GM21717 (cell line): ENCODE results near the gene CFAP97.
"Not testable (repeated sequence)": the region's sequence is repeated elsewhere in the genome, so short reads cannot be mapped to it uniquely, and the experiment has no call there.

Experiments used
- ATAC-seq: cut with Tn5 transposase; IDR thresholded peaks from one replicate; pipeline ENCODE4 v1.9.1; 2021; ENCODE audit warnings: mild to moderate bottlenecking, moderate library complexity; ENCODE audit not compliant: unreplicated experiment

The CFAP97 gene

DNA sequence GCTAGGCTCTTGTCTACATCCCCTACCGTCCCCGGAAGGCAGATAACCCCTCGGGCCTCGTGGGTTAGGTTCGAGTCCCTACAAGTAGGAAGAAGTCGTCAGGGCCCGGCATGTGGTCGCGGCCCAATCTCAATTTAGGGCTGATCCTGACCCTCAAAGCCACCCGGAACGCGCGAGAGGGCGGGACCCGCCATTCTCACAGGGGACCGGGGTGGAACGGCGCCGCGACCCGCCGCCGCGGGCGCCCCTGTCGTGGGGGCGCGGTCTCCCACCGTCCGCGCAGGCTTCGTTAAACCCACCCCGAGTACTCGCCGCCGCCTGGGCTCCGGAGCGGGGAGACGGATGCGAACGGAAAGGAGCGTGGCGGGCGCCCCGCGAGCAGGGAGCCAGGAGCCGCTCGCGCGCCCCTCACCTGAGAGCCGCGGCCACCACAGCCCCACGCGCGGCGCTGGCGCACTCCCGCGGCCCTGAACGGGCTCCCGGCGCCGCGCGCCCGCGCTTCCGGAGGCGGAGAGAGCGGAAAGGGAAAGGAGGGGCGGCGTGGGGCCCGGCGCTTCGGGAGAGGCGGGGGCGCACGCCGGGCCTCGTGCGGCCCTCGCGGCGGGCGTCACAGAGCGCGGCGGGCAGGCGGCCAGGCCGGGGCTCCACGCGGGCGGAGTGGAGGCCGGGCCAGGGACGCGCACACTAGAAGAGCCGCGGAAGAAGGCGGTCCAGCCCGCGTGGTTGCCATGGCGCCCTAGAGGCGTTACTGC, at the start of gene CFAP97:
Gene CFAP97 (minus strand): TSS at position 515 of the 752 bp plus-strand sequence. CDS start 12,804 bp downstream, outside the sequence.
- ATAC-seq: peak; percentile 75

DNA sequence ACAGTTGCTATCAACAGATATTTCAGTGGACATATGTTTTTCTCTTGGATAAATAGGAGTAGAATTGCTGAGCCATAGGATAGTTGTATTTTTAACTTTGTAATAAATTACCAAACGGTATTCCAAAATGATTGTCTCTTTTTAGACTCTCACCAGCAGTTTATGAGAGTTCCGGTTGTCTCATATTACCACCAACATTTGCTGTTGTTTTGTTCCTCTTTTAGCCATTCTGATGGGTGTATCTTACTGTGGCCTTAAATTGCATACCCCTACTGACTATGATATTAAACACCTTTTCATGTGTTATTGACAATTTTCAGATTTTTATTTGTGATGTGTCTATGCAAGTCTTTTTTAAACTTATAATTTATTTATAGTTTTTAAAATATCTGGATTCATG, 45.3 kb upstream of the CFAP97 start:
- ATAC-seq: no peak

DNA sequence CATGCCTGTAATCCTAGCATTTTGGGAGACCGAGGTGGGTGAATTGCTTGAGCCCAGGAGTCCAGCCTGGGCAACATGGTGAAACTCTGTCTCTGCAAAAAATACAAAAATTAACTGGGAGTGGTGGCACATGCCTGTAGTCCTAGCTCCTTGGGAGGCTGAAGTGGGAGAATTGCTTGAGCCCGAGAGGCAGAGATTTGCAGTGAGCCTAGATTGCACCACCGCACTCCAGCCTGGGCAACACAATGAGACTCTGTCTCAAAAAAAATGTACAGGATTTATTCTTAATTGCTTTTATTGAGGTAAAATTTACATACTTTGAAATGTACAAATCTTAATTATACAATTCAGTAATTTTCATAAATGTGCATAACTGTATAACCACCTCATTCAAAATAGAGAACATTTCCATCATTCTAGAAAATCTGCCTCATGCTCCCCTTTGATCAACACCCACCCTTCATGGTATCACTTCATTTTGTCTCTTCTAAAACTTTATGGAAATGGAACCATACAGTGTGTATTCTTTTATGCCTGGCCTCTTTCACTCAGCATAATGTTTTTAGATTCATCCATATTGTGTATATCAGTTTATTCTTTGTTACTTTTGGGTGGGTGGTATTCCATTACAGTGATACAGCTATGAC, 44.7 kb upstream of the CFAP97 start:
- no peak for ATAC-seq

DNA sequence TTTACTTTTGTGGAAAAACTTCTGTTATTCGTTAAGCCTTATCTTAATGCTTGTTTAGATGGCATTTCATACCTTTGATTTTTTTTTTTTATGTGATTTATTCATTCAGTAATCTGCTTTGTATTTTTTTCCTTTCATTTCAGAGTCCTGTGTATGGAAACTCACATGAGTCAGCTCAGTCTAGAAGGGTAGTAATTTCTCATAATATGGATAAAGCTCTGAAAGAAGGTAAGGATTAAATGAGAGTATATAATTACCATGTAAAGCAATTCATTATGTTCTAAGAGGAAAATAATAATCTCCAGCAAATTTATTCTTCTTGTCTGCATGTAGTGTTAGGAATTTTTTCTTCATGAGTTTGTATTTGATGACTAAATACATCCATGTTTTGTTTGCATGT, 43.4 kb upstream of the CFAP97 start:
- ATAC-seq: no peak

DNA sequence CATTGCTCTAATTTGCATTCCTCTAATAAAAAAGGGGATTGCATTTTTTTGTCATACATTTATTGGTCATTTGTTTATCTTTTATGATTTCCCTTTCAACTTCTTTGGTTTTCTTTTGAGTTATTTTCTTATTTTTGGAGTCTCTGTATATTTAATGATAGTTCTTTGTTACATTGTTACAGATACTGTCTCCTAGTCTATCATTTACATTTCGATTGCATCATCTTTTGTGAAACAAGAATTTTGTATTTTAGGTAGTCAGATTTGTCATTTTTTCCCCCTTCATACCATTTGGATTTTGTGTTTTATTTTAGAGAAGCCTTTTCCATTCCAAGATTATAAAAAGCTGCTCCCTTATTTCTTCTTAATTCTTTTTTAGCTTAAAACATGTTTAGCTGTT, 42.7 kb upstream of the CFAP97 start:
- no peak for ATAC-seq

DNA sequence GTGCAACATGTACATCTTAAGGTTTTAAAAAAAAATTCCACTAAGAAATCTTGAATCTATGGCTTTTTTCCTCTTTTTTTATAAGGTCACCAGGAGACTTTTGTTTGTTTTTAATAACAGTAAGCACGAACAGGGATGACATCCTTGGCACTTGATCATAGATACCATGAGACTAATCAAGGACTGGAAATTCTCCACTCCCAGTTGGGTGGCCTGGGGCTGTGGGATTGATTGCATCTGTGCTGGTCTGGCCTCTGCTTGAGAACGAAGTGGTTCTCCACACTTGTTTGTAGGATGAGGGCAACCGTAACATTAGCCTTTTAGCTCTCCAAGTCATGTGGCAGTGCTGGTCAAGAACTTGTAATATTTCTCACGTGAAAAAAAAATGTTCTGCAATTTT, 41.0 kb upstream of the CFAP97 start:
- no peak for ATAC-seq

DNA sequence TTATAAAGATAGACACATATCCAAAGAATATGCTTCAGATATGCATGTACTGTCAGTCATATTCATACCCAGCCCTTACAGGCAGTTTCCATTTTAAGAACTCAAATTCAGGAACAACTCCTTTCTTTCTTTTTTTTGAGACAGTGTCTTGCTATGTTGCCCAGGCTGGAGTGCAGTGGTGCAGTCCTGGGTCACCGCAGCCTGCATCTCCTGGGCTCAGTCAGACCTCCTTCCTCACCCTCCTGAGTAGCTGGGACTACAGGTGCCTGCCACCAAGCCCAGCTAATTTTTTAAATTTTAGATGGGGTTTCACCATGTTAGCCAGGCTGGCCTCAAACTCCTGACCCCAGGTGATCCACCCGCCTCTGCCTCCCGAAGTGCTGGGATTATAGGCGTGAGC, 40.1 kb upstream of the CFAP97 start:
- no peak for ATAC-seq

DNA sequence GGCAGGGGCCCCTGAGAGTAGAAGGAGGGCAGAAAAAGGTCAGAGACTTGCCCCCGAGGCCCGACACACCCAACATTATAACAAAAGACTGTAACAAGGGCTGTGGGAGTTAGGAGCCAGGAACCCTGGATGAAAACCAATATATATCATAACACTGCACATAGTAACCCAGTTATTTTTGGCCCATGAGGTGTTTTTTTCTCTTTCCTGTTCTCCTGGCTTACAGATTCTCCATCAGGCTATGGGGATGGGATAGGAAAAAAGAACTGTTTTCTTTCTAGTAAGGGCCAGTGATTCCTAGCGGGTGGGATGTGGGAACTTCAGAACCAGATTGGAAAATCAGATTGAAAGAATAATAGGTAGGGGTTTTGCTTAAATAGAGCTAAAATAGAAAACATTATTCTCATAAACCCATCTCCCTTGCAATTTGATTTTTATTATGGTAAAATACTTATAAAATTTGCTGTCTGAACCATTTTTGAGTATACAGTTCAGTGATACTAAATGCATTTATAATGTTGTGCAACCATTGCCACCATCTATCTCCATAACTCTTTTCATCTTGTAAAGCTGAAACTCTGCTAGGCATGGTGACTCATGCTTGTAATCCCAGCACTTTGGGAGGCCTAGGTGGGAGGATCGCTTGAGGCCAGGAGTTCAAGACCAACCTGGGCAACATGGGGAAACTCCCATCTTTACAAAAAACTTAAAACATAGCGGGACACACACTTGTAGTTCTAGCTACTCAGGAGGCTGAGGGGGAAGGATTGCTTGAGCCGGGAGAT, 39.1 kb upstream of the CFAP97 start:
- ATAC-seq: no peak

DNA sequence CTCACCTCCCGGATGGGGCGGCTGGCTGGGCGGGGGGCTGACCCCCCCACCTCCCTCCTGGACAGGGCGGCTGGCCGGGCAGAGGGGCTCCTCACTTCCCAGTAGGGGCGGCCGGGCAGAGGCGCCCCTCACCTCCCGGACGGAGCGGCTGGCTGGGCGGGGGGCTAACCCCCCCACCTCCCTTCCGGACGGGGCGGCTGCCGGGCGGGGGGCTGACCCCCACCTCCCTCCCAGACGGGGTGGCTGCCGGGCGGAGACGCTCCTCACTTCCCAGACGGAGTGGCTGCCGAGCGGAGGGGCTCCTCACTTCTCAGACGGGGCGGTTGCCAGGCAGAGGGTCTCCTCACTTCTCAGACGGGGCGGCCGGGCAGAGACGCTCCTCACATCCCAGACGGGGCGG, 36.7 kb upstream of the CFAP97 start:
- not testable (repeated sequence) for ATAC-seq

DNA sequence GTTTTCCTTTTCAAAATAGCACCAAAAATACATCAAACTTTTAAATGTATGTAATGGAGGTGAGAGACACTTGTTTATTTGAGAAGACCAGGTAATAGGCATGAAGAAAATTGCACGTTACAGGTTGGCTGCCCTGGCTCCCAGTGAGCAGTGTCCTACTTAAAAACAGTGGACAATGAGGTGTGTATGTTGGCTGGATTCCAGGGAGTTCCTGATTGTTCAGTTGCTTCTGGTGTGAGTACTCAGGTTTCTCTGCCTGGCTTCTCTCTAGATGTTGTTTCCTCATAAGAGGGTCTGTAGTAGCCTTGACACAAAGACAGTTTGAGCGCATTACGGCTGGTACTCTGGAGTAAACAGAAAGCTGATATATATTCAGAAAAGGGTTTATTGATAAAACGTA, 35.0 kb upstream of the CFAP97 start:
- ATAC-seq: no peak

DNA sequence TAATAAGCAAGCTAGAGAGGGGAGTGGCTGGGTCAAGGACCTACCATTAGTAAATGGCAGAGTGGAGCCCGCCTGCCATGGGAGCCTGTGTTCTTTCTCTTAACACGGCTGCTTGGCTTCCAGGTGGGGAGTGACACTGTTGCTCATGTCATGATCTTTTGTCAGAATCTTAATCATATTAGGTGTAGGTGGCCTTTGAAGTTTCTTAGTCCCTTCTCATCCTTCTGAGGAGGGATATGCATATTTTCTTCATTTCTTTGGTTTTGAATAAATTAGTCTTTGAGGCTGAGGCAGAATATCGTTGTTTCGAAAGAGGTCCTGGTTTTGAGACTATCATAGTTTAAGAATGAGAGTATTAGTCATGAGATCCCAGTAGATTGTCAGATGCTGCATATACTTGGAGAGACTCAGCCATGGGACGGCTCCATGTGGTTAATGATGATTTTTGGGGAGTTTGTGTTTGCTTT, 34.4 kb upstream of the CFAP97 start:
- no peak for ATAC-seq

DNA sequence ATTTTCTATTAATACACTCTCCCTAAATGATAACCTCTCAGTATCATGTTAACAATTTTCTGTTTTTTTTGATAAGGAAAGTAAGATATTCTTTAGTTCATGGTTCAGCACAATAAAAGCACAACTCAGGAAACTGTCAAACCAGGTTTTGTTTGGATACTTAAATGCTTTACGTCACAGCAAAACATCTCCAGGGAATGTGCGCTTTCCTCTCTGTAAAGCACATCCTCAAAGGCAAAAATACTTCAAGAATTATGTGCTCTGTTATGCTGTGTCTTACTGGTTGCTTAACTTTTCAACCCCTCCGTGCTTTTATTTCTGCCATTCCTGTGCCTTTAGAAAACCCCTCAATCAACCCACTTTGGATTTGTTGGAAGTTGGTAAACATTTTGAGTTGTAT, 33.4 kb upstream of the CFAP97 start:
- no peak for ATAC-seq

DNA sequence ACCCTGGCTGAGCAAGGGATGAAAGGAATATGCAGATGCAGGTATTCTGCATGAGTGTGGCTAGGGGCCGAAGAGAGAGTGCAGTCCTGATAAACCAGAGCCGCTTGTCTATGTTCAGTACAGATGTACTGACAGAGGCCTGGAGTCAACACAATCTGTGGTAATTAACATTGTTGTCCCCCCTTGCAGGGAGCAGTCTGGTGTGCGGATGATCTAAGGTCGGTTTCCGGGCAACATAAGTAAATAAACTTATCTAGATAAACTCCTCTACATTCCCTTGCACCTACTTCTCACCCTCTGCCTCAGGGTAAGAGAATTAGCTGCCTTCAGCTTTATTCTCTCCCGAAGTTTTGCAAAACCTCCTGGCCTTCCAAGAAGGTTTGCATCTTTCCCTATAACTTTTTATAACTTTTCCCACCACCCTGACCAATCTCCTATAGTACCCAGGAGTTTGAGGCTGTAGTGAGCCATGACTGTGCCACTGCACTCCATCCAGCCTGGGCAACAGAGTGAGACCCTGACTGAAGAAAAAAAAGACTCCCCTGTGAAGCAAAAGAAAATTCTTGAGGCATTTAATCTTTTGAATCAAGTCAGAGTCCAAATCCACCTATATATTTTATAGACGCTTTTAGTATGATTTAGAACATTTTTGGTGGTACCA, 32.2 kb upstream of the CFAP97 start:
- no peak for ATAC-seq

DNA sequence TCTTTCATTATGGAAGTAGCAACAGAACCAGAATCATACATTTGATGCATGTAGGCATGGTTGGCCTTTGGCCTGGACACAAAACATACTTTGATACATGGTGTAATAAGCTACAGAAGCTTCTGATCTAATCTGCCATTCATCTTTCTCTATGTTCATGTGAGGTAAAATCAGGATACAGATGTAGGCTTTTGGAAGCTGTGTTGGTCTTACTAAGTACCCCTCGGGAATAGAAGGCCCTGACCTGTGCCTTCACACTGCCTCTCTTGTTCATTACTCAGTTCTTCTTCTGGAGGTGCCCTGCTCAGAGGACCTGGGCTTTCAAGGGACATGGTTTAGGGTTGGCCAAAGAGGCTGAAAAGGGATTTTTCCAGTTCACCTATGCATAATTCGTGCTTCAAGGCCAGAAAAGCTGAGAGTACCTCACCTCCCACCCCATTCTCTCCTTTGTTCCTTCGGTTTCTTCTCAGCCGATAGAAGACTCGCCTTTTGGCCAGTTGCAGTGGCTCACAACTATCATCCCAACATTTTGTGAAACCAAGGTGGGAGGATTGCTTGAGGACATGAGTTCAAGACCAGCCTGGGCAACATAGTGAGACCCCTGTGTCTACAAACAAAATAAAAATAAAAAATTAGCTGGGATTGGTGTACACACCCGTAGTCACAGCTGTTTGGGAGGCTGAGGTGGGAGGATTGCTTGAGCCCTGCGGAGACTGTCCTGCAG, 31.5 kb upstream of the CFAP97 start:
- no peak for ATAC-seq

DNA sequence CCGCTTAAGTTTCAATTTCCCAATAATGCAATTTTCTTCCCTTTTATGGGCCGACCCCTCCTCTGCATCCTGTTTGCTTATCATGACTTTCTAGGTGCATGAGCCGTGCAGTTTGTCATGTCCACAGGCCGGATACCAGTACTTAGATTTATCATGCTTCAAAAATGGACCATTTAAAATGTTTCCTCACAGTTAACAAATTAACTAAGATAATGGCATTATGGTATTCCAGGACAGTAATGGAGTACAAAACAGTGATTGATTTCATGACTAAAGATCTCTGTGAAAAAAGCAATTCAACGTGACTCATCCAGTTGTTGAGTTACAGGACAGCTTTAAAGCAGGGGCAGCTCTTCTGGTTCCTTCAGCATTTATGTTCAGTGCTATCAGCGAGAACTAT, 28.6 kb upstream of the CFAP97 start:
- no peak for ATAC-seq

DNA sequence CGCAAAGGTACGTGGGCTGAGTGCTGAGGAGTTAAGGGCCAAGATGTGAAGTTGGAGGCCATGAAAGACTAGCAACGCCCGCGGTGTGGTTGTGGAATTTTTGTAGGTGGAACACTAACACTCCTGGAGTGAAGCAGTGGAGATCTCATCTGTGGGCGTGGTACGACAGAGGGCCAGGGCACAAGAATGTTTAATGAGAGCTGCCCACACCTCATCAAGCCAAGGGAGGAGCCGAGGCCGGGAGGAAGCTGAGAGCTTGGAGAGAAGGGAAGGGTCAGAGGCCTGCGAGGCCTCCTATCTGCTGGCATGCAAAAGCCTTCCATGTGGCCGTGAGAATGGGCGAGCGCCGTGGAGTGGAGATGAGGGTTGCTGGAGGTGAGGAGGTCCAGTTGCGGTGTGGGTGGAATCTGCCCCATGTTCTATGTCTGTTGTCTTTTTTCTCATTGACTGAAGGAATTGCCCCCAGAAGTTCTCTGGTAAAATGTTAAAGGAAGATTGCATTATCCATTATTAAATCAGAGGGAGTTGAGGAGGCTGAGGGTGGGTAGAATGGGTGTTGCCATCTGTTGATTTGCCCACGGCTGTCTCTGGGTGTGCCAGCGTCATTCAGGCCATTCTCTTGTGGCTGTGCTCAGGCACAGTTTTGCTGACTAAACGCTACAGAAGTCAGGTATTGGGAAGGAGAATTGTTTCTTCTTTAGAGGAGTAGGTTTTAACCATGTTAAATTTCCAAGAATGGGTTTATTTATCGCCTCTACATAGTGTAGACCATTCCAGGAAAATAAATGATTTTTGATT, 25.4 kb upstream of the CFAP97 start:
- no peak for ATAC-seq

DNA sequence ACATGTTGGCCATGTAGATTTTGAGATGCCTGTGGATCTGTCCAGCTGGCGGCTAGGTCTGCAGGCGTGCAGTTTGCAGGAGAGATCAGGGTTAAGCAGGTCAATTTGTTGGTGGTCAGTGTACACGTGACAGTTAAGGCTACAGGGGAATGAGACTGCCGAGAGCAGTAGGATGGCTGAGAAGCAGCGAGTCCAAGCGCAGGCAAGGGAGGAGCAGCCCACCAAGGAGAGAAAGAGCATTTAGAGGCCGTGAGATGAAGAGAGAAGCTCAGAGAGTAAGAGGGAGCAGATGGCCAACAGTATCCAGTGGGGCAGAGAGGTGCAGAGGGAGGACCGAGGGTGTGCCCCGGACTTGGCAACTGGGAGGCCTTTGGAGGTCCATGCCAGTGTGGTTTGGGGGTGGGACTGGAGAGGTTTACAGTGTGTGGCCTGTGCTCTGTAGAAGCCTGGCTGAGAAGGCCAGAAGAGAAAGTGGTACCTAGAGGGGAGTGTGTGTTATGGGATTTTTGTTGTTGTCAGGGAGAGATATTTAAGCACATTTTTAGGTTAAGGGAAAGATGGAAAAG, 24.0 kb upstream of the CFAP97 start:
- ATAC-seq: no peak

DNA sequence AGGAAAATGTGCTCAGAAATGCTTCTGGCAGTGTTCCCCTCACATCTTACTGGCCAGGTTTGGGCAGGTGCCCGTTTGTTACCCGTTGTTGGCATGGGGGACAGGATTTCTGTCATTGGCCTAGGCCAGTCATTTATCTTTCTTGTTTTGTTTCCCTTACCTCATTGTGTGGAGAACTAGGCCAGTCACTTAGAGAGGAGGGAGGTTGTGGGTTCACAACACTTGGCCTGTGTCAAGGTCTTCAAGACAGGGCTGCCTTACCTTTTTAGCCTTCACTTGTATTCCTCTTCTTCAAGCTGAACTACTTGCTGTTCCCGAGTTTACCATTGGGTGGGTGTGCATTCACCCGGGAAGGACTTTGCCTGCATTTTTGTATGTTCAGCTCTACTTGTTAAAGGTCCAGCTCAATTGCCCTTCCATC, 23.3 kb upstream of the CFAP97 start:
- ATAC-seq: no peak

DNA sequence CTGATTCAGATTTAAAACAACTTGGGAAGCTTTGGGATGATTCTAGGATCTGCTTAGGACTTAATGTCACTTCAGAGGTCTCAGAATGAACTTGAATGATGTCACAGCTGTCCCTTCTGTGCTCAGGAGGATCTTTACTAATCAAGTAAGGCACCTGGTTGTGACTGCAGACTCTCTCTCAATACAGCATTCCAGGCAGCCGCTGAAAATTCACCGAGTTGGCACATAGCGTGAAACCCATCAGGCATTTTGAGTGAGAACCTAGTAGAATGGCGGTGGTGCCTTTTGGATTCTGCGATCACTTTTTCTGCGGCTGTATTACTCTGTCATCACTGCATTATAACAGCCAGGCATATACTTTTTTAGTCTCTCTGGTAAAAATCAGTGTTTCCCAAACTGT, 22.1 kb upstream of the CFAP97 start:
- no peak for ATAC-seq
